ENCODE data around the gene PHACTR2.

GRCh38 chr6:143773506-143774150, 95.9 kb downstream of the PHACTR2 start:
- TF ChIP-seq CTCF (IDR thresholded peaks at IDR 0.05): no peak
- TF ChIP-seq EP300 (IDR thresholded peaks at IDR 0.05): no peak

Data from ovary (tissue), 3 donors.